Peyer's patch (tissue), 4 donors: Measurements from ENCODE around the gene H6PD. TPM values are rescaled to one million over a fixed set of nuclear protein-coding genes. Genes with fewer than 3 reads are reported as not detected.

ENCODE experiments used
- DNase-seq, 3 donors: peaks; one replicate each; pipeline ENCODE4 v3.0.0-alpha.2; 2017 to 2019
- H3K27ac ChIP-seq, 4 donors: fragments of 200-600 bp; sonication (generic); one replicate each; pipeline ENCODE4 v1.5.1; 2016 to 2019
- H3K27me3 ChIP-seq, 2 donors: fragments of 200-600 bp; sonication (generic); one replicate each; pipeline ENCODE4 v1.5.1; 2019
- H3K36me3 ChIP-seq, 3 donors: fragments of 200-600 bp; sonication (generic); one replicate each; pipeline ENCODE4 v1.5.1; 2016 to 2019
- H3K4me1 ChIP-seq, 4 donors: fragments of 200-600 bp; sonication (generic); one replicate each; pipeline ENCODE4 v1.5.1; 2016 to 2019
- H3K4me3 ChIP-seq, 4 donors: fragments of 200-600 bp; sonication (generic); 1 replicate in 3 of 4; 2 replicates in 1 of 4; pipeline ENCODE4 v1.5.1; 2016 to 2019; ENCODE audit warnings: mild to moderate bottlenecking in 1 of 4
- H3K9me3 ChIP-seq, 4 donors: fragments of 200-600 bp; sonication (generic); one replicate each; pipeline ENCODE4 v1.5.1; 2016 to 2019; ENCODE audit warnings: mild to moderate bottlenecking in 1 of 4
- POLR2A ChIP-seq, 2 donors: fragments of 450-650 bp; IDR thresholded peaks; one replicate each; pipeline ENCODE4 v1.5.1; 2017; ENCODE audit warnings: antibody characterized with exemption in 2 of 2, mild to moderate bottlenecking in 2 of 2, moderate library complexity in 2 of 2
- total RNA-seq, 4 donors: library from RNA; depleted of rRNA; stranded (reverse); fragments of >200 nt; gene quantifications; one replicate each; pipeline ENCODE4 v1.1.0, GENCODE V29; 2016
- TF ChIP-seq, protein P1 (sequence below), 6 experiments: fragments of 450-650 bp in 4 of 6; fragments of 200-600 bp in 2 of 6; sonication (generic) in 1 of 6; IDR thresholded peaks; one replicate each; pipeline ENCODE4 v1.5.1; 2017 to 2019; ENCODE audit warnings: antibody characterized with exemption in 6 of 6, mild to moderate bottlenecking in 3 of 6, moderate library complexity in 1 of 6

H6PD gene
- total RNA-seq, 4 donors from 2014 or later, result 23.1 to 72.9 (median 37.2) TPM

DNA sequence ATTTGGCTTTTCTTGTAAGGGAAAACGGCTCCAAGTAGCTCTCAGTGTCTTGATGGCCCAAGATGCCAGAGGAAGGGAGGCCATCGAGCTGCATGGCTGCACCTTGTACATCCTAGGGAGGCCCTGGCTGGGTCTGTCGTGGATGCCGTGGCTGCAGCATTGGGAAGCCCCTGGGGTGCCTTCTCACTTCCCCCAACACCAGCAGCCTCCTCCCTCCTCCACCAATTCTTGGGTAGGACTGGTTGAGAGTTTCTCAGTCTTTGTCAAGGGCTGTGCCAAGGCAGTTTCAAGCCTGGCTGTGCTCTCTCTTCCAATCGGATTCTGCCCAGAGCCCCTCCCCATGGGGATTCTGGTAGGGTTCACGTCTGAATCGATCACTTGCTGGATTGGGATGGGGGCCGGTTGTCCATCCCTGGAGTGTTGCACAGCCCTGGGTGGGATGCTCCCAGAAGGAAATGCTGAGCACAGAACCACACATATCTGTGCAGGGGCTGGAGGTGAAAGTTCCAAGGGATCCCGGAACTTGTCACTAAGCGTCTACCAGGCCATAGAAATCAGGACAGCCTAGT lies 44.1 kb downstream of the H6PD start:
- TF ChIP-seq POLR2A (IDR thresholded peaks at IDR 0.05), result no peak
- TF ChIP-seq, protein P1, sequence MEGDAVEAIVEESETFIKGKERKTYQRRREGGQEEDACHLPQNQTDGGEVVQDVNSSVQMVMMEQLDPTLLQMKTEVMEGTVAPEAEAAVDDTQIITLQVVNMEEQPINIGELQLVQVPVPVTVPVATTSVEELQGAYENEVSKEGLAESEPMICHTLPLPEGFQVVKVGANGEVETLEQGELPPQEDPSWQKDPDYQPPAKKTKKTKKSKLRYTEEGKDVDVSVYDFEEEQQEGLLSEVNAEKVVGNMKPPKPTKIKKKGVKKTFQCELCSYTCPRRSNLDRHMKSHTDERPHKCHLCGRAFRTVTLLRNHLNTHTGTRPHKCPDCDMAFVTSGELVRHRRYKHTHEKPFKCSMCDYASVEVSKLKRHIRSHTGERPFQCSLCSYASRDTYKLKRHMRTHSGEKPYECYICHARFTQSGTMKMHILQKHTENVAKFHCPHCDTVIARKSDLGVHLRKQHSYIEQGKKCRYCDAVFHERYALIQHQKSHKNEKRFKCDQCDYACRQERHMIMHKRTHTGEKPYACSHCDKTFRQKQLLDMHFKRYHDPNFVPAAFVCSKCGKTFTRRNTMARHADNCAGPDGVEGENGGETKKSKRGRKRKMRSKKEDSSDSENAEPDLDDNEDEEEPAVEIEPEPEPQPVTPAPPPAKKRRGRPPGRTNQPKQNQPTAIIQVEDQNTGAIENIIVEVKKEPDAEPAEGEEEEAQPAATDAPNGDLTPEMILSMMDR (IDR thresholded peaks at IDR 0.05), result no peak
- H3K36me3 ChIP-seq, result no peaks in the 10 kb centered on the region
- H3K27me3 ChIP-seq, result no peaks in the 10 kb centered on the region
- no peak for DNase-seq
- no peaks in the 10 kb centered on the region for H3K9me3 ChIP-seq
- peaks cover 0 to 38% (median 0%) of the 10 kb centered on the region in 4 donors for H3K4me1 ChIP-seq
- H3K4me3 ChIP-seq, result no peak overlapping the region
- peak overlapping the region in 3 of 4 donors; percentile 68 to 84 (median 76) for H3K27ac ChIP-seq

DNA sequence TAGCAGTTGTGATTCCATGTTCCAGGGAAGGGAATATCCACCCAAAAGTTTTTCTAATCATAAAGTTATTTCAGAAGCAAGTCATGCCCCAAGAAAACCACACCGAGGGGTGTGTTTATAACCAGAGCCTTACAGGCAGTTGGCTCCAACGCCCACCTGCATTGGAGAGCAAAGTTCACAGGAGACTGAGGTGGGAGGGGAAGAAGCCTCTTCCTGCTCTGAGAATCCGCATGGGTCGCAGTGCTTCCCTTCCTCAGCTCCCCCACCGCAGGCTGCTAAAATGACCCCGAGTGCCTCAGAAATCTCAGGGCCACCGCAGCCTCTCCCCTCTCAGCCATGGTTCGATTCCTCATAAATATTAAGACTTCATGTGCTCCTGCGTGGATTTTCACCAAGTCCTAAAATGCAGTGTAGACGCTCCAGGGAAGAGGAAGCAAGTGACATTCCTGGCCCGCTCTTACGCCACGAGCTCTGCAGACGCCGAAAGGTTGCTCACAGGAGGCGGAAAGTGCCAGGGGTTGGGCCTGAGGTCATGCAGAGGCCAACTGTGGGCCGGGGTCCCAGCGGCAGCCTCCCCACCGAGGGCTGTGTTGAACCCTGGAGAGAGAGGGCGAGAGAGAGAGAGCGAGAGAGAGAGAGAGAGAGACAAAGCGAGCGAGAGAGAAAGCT lies 44.7 kb downstream of the H6PD start:
- Histone ChIP-seq H3K9me3 (no peaks in the 10 kb centered on the region), H3K4me3 (no peak overlapping the region), H3K27ac (peak overlapping the region in 3 of 4 donors; percentile 68 to 84 (median 76)), H3K27me3 (no peaks in the 10 kb centered on the region), H3K36me3 (no peaks in the 10 kb centered on the region), H3K4me1 (peaks cover 0 to 38% (median 0%) of the 10 kb centered on the region in 4 donors)
- TF ChIP-seq, protein P1 (IDR thresholded peaks at IDR 0.05), result no peak
- peak in 1 of 2 donors; percentile 23 for TF ChIP-seq POLR2A (IDR thresholded peaks at IDR 0.05)
- DNase-seq, result peak in 2 of 3 donors; percentile 73 to 74

DNA sequence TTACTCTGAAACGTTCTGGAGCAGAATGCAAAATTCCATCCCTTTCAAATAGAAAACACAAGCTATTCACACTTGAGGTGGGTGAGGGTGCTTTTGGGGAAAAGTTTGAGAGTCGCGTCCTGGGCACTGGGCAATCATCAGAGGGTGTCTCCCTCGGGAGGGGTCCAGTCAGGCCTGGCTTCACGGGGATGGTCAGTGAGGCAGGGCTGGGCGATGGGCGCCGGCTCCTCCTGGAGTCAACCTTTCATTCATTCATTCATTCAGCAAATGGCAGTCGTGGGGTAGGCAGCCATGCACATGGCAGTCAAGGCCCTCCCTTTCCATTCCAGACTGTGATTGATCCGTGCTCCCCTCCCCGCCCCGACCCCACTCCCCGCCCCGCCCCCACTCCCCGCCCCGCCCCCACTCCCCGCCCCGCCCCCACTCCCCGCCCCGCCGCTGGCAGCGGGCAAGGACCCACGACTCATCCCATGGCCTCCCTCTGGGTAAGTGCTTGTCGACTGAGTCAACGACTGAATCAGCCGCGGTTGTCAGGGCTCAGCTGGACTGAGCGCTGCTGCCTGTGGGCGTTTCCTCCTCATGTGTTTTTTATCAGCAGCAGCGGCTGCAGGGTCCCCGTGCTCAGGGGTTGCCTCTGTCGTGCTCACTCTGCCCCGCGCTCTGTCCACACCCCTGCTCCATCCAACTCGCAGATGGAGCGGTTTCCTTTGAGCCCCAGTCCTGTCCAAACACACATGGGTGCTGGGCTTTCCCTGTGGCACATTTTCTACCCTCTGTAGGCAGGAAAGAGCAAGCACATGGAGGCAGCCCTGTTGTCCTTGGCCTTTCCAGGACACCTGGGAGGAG lies 45.7 kb downstream of the H6PD start:
- Histone ChIP-seq H3K27ac (peak overlapping the region in 3 of 4 donors; percentile 68 to 84 (median 76)), H3K4me3 (no peak overlapping the region), H3K4me1 (peaks cover 0 to 36% (median 0%) of the 10 kb centered on the region in 4 donors), H3K27me3 (no peaks in the 10 kb centered on the region), H3K36me3 (no peaks in the 10 kb centered on the region), H3K9me3 (no peaks in the 10 kb centered on the region)
- TF ChIP-seq, protein P1 (IDR thresholded peaks at IDR 0.05), result no peak
- TF ChIP-seq POLR2A (IDR thresholded peaks at IDR 0.05), result no peak
- peak in 2 of 3 donors; percentile 66 to 76 for DNase-seq

DNA sequence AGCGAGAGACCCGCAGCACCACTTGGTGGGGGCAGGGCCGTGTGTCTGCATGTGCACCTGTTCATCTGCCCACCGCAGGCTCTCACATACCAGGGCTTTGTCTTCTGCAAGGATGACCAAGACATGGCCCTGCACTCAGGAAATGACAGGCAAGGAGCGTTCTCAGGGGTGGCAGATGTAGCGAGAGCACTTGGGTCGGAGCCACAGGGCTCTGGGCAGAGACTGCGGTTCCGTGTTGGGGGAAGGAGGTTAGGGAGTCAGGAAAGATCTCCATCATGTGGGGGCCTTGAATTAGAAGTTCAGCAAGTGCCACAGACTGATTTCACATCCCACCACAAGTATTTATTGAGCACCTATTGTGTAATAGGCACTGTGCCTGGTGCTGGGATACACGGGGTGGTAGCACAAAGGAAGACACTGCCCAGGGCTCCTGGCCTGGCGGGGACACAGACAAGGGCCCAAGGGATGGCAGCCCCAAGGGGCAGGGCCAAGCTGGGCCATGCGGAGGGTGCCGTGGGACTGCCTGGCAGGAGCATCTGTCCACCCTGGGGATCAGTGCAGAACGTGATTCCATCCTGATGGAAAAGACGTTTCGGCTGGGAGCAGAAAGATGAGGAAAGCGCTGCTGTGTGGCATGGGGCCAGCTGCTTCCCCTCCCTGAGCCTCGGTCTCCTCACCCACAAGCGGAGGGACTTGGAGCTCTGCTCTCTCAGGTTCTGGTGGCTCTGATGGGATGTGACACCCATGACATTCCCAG lies 46.7 kb downstream of the H6PD start:
- Histone ChIP-seq H3K4me3 (no peak overlapping the region), H3K9me3 (no peaks in the 10 kb centered on the region), H3K4me1 (peaks cover 0 to 27% (median 0%) of the 10 kb centered on the region in 4 donors), H3K27me3 (no peaks in the 10 kb centered on the region), H3K27ac (no peak overlapping the region), H3K36me3 (no peaks in the 10 kb centered on the region)
- TF ChIP-seq POLR2A (IDR thresholded peaks at IDR 0.05), result no peak
- TF ChIP-seq, protein P1 (IDR thresholded peaks at IDR 0.05), result no peak
- DNase-seq, result peak in 1 of 3 donors; percentile 45
